Natural killer cell (primary cell): ENCODE data around the gene HAUS7. TPM values are rescaled to one million over a fixed set of nuclear protein-coding genes. Genes with fewer than 3 reads are reported as not detected.
A peak's percentile ranks its signal among the peaks of the same experiment; 100 is the strongest.

Experiments
- ATAC-seq, 3 donors: fragments of 150-1000 bp in 2 of 3; fragments of 200-7000 bp in 1 of 3; cut with Tn5 transposase; 1 replicate in 1 of 3; 2 replicates in 2 of 3; pipeline ENCODE4 v1.10.0; 2021; ENCODE audit warnings: mild to moderate bottlenecking in 2 of 3, moderate library complexity in 2 of 3
- DNase-seq, 2 donors: peaks; one replicate each; pipeline versions ENCODE4 v3.0.0 to v3.0.0-alpha.2; 2013 to 2021; ENCODE audit warnings: mixed read lengths in 1 of 2
- H3K27ac ChIP-seq: one replicate; pipeline ENCODE4 v1.5.1; 2013; ENCODE audit warnings: mild to moderate bottlenecking, low read length
- H3K27me3 ChIP-seq: one replicate; pipeline ENCODE4 v1.6.1; 2013; ENCODE audit warnings: low read length; ENCODE audit not compliant: control insufficient read depth, insufficient read depth
- H3K36me3 ChIP-seq: one replicate; pipeline ENCODE4 v1.6.1; 2013; ENCODE audit warnings: low read length; ENCODE audit not compliant: control insufficient read depth, insufficient read depth
- H3K4me1 ChIP-seq: one replicate; pipeline ENCODE4 v1.6.1; 2013; ENCODE audit warnings: low read length; ENCODE audit not compliant: control insufficient read depth, insufficient read depth
- H3K4me3 ChIP-seq: one replicate; pipeline ENCODE4 v1.5.1; 2013; ENCODE audit warnings: low read length
- H3K9me3 ChIP-seq: one replicate; pipeline ENCODE4 v1.6.1; 2013; ENCODE audit warnings: low read length; ENCODE audit not compliant: control insufficient read depth, insufficient read depth
- H3K27ac Mint-ChIP-seq, 2 donors: one replicate each; pipeline ENCODE4 v1.8.0; 2022; ENCODE audit warnings: mild to moderate bottlenecking in 2 of 2, mixed read lengths in 2 of 2, moderate library complexity in 1 of 2
- H3K27me3 Mint-ChIP-seq, 2 donors: one replicate each; pipeline ENCODE4 v1.8.0; 2022; ENCODE audit warnings: low read depth in 2 of 2, mixed read lengths in 2 of 2
- H3K36me3 Mint-ChIP-seq: one replicate; pipeline ENCODE4 v1.8.0; 2022; ENCODE audit warnings: mixed read lengths
- H3K4me1 Mint-ChIP-seq, 2 donors: one replicate each; pipeline ENCODE4 v1.8.0; 2022; ENCODE audit warnings: mixed read lengths in 2 of 2
- H3K4me3 Mint-ChIP-seq: one replicate; pipeline ENCODE4 v1.8.0; 2022; ENCODE audit warnings: mild to moderate bottlenecking, moderate library complexity, mixed read lengths
- H3K9me3 Mint-ChIP-seq, 2 donors: one replicate each; pipeline ENCODE4 v1.8.0; 2022; ENCODE audit warnings: mixed read lengths in 2 of 2
- CTCF ChIP-seq: fragments of 200-600 bp; IDR thresholded peaks from one replicate; pipeline ENCODE4 v1.8.0; 2022; ENCODE audit warnings: antibody characterized with exemption
- WGBS: methylation state at CpG from one replicate; pipeline ENCODE4 v1.1.7; 2013; ENCODE audit warnings: missing lambda C conversion rate; ENCODE audit not compliant: insufficient coverage; 5-methylcytosine and 5-hydroxymethylcytosine counted together
- intact Hi-C: fragments of 100-400 bp; cut with micrococcal nuclease; formaldehyde crosslinking; loops from one replicate; pipeline ENCODE4 v1.14.2; 2022
- total RNA-seq, 4 donors: library from RNA; stranded (reverse); fragments of 120-200 nt in 1 of 4; gene quantifications; one replicate each; pipeline versions ENCODE4 v1.2.3 to v1.2.4, GENCODE V29; 2013 to 2022

HAUS7 gene
- total RNA-seq, 3 donors from 2014 or later (not counting 1 experiment from before 2014, with no cell fraction given): 27.4 to 33.1 (median 31.9) TPM

- no peak for TF ChIP-seq CTCF
- H3K27ac ChIP-seq: no peak overlapping the region
- intact Hi-C loops: no loop called here
- Mint-ChIP-seq H3K4me1 (peaks cover 0 to 14% of the 10 kb centered on the region in 2 donors), H3K27ac (peak overlapping the region in 1 of 2 donors; percentile 68), H3K27me3 (no peaks in the 10 kb centered on the region), H3K36me3 (no peaks in the 10 kb centered on the region), H3K9me3 (no peaks in the 10 kb centered on the region), H3K4me3 (peak overlapping the region; percentile 79)
- H3K36me3 ChIP-seq: no peaks in the 10 kb centered on the region
- peak overlapping the region; percentile 49 for H3K4me3 ChIP-seq
- H3K4me1 ChIP-seq: peaks cover 15% of the 10 kb centered on the region
- H3K9me3 ChIP-seq: no peaks in the 10 kb centered on the region
- 29% methylated on average over 14 of the region's 17 CpGs for WGBS
- ATAC-seq (no peak), DNase-seq (no peak)
- H3K27me3 ChIP-seq: no peaks in the 10 kb centered on the region
These were observed 58.3 kb downstream of the HAUS7 start for GRCh38 chrX:153411988-153412574.

- Histone ChIP-seq H3K36me3 (no peaks in the 10 kb centered on the region), H3K27ac (no peak within 1 kb of the TSS), H3K27me3 (no peaks in the 10 kb centered on the region), H3K4me3 (peak within 1 kb of the TSS; percentile 49), H3K9me3 (no peaks in the 10 kb centered on the region), H3K4me1 (peaks cover 15% of the 10 kb centered on the region)
- peaks cover 0 to 14% of the 10 kb centered on the region in 2 donors for H3K4me1 Mint-ChIP-seq
- DNase-seq (peak; percentile 18 to 61), ATAC-seq (peak; percentile 75 to 89 (median 80))
- intact Hi-C loops: no loop called here
- no peaks in the 10 kb centered on the region for H3K36me3 Mint-ChIP-seq
- H3K4me3 Mint-ChIP-seq: peak within 1 kb of the TSS; percentile 84
- under 1% methylated on average over 74 of the region's 75 CpGs for WGBS
- H3K27ac Mint-ChIP-seq: peak within 1 kb of the TSS in 1 of 2 donors; percentile 68
- H3K9me3 Mint-ChIP-seq: no peaks in the 10 kb centered on the region
- no peak for TF ChIP-seq CTCF
- H3K27me3 Mint-ChIP-seq: no peaks in the 10 kb centered on the region
These were observed 59.0 kb downstream of the HAUS7 start, which contains the start of gene ZFP92 for GRCh38 chrX:153411255-153411987. Gene ZFP92, plus strand, starts transcription at chrX:153411472. Its CDS starts 6,851 bp downstream, at chrX:153418323.

GRCh38 chrX:153410888-153411254 is 59.5 kb downstream of the HAUS7 start:
- Histone ChIP-seq H3K27me3 (no peaks in the 10 kb centered on the region), H3K27ac (no peak overlapping the region), H3K36me3 (no peaks in the 10 kb centered on the region), H3K4me1 (peaks cover 15% of the 10 kb centered on the region), H3K9me3 (no peaks in the 10 kb centered on the region), H3K4me3 (peak overlapping the region; percentile 20)
- Mint-ChIP-seq H3K9me3 (no peaks in the 10 kb centered on the region), H3K4me1 (peaks cover 0 to 13% of the 10 kb centered on the region in 2 donors), H3K4me3 (peak overlapping the region; percentile 84), H3K36me3 (no peaks in the 10 kb centered on the region), H3K27me3 (peaks cover 0 to 3% of the 10 kb centered on the region in 2 donors), H3K27ac (peak overlapping the region in 1 of 2 donors; percentile 68)
- no peak for TF ChIP-seq CTCF
- 65% methylated on average over 12 of the region's 12 CpGs for WGBS
- DNase-seq (no peak), ATAC-seq (no peak)
- intact Hi-C loops: no loop called here
